Peyer's patch (tissue), 4 donors: Measurements from ENCODE around the gene SASH1.

Experiments used
- CTCF ChIP-seq, 6 experiments: fragments of 450-650 bp in 4 of 6; fragments of 200-600 bp in 2 of 6; sonication (generic) in 1 of 6; IDR thresholded peaks; one replicate each; pipeline ENCODE4 v1.5.1; 2017 to 2019; ENCODE audit warnings: antibody characterized with exemption in 6 of 6, mild to moderate bottlenecking in 3 of 6, moderate library complexity in 1 of 6
- POLR2A ChIP-seq, 2 donors: fragments of 450-650 bp; IDR thresholded peaks; one replicate each; pipeline ENCODE4 v1.5.1; 2017; ENCODE audit warnings: antibody characterized with exemption in 2 of 2, mild to moderate bottlenecking in 2 of 2, moderate library complexity in 2 of 2

GRCh38 chr6:148565321-148565926 is 222.8 kb downstream of the SASH1 start:
- TF ChIP-seq CTCF (IDR thresholded peaks at IDR 0.05) = no peak
- no peak for TF ChIP-seq POLR2A (IDR thresholded peaks at IDR 0.05)
